HUDEP-2 (cell line): ENCODE measurements around the gene GKN1.

Experiments used
- DNase-seq, 76 experiments: peaks; one replicate each; lab custom pipeline; 2025; ENCODE audit not compliant: unreplicated experiment in 76 of 76; lab: John Stamatoyannopoulos, UW

GKN1 gene

DNA sequence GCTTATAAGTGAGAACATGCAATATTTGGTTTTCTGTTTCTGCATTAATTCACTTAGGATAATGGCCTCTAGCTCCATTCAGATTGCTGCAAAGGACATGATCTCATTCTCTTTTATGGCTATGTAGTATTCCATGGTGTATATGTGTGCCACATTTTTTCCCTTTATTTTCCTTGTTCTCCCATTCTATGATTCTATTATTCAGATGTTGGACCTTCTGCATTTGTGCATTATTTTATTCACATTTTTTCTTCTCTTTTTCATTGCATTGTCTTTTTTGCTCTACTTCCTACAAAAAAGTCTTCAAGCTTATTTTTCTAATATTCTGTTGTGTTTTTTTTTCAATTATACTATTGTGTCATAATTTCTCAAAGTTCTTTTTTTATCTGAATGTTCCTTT is 27.4 kb downstream of the GKN1 start:
- no peak for DNase-seq

DNA sequence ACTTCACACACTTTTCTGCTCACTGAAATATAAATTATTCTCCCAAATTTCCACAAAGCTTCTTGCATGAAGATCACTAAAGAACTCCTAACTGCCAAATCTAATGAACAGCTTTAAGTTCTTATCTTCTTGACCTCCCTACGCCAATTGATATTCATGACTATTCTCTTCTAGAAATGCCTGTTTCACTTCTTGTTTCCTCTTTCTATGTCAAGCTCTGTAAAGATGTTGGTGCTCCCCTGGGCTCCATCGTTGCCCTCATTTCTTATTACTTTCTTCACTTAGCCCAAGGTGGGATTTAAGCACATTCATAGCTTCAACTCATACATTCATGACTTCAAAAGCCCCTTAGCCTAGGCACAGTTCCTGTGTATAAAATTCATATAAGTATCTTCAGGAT is 29.3 kb downstream of the GKN1 start:
- no peak for DNase-seq

DNA sequence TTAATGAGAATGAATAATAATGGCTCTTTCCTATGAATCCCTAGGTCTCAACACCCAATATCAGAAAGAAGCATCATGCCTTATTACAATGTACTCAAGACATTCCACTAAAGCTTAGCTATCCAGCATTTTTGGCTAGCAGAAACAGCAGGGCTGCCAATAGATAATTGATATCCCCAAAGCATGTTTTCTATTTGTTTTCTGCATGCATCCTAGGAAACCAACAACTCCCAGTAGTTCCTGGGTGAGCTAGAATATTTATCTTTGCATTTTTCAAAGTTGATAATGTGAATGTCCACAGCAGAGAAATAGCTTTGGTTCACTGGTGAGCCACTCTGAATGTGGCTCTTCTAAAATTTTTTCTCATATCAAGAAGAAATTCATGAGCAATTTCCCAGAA is 32.7 kb downstream of the GKN1 start:
- DNase-seq: no peak

DNA sequence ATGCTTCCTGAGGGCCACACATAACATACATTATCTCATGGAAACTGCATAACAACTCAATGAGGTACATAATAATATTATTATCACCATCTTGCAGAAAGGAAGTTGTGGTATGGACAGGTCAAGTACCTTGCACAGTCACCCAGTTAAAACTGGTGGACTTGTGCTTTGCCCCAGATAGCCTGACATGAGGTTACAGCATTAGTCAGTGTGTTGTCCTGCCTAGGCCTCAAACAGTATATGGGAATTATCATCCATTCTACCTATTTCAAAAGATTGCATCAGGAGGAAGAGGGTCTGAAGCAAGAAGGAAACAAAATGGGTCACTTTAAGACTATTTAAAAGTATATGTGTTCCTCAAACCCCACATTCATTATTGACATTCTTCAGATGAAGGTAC is 33.2 kb downstream of the GKN1 start:
- no peak for DNase-seq

DNA sequence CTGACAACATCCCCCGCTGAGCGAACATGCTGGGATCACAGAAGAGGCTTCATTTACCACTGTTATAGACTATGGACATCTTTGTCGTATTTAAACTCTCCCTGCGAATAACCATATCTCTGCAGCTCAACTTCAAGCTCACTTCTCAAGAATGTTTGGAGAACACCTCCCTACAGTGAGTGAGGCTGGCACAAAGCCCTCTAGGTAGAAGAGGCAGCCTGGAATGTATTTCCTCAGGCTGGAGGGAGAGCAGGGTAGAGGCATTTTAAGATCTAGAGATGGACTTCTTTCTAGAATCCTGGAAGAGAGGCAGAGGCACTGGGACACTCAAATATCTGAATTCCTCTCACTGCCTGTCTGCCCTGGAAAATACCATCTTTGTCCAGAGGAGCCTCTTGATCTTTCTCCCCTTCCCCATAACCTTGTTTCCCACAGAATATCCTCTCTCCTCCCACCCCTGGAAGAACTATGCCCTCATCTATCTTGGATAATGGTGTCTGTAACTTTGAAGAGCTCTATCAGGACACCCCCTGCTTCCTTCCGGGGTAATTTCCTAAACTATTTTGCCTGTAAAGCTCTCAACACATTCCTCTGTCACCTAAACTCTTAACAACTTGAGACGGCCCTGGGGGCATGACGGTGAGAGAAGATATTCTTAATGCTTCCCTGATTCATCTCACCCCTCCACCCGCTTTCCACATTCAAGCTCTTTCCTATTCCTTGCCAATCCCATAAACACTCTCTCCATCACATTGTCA is 36.2 kb downstream of the GKN1 start:
- no peak for DNase-seq

DNA sequence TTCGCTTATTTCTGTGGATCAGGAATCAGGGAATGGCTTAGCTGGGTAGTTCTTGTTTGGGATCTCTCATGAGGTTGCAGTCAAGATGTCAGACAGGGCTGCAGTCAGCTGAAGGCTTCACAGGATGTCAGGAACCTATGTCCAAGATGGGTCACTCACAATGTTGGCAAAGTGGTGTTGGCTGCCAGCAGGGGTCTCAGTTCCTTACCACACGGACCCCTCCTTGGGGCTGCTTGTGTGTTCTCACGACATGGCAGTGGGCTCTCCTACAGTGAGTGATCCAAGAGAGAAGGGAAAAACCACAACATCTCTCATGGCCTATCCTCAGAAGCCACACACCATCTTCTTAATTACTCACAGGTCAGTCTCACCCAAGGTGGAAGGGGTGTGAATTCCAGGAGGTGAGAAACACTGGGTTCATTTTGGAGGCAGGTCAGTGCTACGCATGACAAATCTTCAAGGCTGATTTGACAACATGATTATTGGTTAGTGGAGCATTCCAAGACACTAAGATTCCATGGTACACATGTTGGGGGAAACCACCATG is 37.2 kb downstream of the GKN1 start:
- DNase-seq: no peak

DNA sequence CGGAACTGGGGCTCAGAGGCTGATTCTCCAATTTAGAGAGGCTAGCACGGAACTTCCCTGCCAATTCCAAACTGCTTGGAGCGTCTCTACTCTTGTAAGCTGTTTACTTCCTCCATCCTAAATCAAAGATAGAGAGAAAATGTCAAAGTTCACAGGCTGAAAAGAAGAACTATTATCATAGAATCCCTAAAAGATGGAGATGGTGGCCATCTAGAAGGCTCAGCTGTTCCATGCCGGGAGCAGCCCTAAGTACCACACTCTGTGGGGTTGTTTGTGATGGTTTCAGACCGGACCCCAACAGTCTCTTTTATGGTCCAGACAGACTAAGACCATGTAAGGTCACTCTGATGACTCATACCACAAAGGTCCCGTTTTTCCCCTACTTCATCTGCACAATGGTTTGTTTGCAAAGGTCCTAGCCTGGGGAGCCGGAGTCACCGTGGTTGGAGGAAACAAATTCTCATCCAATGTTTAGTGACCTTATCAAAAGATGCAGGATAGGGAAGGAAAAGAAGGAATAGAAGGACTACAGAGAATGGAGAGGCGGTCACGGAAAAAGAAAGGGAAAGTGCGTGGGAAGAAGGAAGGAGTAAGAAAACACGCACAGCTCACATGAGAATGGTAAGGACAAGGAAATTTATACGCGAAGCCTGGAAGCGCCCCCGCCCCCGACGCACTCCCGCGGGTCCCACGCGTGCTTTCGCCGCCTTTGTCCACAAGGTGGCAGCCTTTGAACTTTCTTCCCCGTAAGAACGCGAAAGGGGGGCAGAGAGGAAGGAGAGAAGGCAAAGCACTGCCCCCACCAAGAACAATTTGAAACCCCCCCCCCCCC is 38.1 kb downstream of the GKN1 start:
- peak in 7 of 76 experiments; percentile 1 to 21 (median 3) for DNase-seq

DNA sequence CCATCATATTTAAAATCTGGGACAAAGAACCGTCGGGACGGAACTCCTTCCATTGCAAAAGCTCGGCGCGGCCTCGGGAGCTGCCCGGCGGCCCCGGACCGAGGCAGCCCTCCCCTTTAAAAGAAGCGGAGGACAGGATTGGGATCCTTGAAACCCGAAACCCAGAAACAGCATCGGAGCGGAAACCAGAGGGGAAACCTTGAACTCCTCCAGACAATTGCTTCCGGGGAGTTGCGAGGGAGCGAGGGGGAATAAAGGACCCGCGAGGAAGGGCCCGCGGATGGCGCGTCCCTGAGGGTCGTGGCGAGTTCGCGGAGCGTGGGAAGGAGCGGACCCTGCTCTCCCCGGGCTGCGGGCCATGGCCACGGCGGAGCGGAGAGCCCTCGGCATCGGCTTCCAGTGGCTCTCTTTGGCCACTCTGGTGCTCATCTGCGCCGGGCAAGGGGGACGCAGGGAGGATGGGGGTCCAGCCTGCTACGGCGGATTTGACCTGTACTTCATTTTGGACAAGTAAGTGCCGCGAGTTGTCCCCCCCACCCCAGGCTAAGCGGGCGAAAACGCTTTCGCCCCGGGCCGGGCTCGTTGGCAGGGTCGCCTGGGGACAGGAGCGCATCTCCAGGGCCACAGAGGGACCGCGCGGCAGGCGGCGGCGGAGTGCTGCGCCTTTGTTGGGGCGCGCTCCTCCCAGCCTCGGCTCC is 38.9 kb downstream of the GKN1 start, which contains the start of gene ANTXR1:
Gene ANTXR1 (plus strand): TSS at position 38 of the 698 bp plus-strand sequence. CDS start 321 bp downstream, at position 359.
- no peak for DNase-seq

DNA sequence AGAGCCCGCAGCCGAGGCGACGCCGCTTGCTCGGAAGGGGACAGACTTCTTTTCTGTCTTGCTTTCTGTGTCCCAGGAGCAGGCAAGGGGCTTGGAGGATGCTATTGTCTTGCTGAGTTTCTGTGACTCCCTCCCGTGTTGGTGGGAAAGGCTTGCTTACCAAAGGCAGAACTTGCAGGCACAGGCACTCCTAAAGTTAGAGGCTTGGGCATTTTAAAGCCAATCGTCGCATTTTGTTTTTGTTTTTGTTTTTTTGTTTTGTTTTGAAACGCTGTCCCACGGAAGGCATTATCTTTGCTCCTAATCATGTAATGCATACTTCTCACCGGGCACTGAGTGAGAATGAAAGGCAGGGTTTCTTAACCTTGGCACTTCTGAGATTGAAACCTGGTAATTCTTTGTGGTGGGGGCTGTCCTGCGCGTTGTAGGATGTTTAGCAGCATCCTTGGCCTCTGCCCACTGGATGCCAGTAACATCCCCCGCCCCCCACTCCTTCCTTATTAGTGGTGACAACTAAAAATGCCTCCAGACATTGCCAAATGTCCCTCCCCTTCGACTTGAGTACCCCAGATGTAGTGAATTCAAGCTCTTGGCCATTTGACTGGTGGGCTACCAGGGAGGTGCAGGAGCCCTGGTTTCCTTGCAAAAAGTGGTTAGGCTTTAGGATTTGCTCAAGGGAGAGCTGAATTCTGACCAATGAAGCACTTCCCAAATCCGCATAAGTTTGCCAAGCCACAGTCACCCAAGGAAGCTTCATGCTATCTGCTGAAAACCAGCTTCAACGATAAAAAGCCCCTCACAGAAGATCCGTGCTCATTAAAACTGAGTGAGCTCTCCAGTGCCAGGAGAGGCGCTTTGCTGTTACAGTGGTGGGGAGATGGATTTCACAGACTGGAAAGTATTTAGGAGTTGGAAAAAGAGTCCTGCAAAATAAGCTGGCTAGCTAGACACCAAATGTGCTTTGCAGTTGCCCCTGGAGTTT is 39.7 kb downstream of the GKN1 start:
- DNase-seq: no peak

DNA sequence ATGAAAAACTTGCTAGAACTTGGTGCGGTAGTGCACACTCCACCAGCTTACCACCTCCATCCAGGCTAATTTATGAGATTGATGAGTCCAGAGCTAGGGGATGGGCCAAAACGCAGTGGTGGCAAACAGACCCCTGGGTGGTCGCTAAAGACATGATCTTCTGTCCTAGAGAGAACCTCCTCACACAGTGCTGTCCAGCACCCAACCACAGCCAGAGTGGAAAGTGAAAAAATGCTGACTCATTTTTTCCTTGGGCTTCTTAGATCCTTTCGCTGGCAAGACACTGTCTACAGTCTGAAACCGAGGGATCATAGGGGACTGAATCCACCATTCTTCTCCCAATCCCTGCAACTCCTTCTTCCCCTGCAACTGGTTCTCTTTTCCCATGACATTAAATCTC is 42.6 kb downstream of the GKN1 start:
- no peak for DNase-seq

DNA sequence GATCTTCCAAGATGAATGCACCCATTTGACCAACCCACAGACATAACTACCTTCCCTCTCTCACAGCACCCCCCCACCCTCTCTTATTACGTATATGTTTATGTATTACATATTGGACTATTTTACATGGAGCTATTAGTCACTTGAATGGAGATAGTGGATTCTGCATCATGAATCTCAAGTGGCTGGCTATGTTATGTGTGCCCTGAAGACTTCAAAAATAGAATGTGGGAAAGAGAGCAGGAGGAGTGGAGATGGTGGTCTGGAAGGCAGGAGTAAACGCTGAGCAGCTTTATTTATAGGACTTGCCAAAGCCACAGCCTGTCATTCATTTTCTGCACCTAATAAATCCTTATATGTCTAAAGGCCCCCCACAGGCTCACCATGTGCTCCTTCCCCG is 43.4 kb downstream of the GKN1 start:
- no peak for DNase-seq

DNA sequence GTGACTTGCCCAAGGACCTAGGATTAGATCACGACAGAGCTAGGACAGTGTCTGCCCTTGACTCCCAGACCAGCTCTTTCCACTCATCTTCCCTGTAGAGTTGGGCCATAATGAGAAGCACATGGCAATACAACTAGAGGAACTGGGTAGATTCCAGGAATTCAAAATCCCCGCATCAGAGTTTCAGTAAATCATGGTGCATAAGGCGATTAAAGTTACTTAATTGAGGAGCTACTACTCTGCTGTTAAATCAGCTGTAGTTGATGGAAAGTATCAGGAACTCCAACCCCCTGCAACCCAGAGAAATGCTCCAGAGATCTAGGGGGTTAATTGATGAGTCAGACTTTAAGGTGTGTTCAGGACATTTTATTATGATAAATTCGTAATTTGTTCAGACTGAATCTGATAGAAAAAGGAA is 44.3 kb downstream of the GKN1 start:
- no peak for DNase-seq

DNA sequence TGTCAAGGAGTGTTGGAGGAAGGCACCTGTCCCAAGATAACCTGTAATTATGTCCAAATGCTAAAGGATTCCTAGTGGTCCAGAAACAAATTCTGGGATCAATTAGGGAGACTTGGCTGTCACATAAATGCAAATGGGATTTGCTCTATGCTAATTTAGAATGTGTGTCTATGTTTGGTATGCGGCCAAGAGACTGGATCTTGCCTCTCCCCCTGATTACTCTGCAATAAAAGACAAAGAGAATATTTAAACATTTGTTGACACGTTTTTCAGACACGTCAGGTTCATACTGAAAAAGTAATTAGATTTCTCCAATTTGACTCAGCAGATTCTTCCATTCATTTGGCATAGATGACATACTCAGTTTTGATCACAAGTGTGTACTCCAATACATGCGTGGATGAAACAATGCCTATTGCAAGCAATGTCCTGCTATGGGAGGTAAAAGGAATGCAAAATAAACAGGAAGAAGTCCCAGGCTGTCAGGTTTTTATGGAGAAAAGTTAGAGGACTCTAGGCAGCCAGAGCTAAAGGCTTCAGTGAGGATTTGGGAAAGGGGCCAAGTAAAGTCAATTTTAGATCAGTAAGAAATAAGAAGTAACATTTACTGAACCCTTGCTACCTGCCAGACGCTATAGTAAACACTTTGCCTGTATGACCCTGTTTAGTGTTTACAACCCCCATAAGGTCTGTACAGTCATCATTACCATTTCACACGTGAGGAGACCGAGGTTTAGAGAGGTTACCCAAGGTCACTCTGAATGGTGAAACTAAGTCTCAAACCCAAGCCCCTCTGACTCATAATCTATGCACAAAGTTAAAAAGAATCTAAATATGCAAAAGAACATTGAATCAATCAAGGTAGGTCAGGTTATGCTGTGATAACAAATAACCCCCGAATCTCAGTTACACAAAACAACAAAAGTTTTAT is 46.3 kb downstream of the GKN1 start:
- DNase-seq: no peak

DNA sequence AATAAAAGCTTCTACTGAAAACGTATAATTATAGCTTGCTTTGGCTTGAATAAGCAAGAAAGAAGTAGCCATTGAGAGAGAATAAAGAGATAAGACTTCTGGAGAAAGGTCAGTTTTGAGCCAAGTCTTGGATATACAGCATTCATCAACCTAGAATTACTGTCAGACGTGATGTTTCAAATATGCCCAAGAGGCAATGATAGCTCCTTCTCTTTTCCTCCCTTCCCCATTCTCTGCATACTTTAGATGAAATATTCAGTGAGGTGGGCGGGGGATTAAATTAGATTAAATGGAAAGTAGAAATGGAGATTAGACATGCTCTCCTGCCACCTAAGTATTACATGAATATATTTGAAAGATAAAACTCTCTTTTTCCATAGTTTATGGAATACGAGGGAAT is 47.3 kb downstream of the GKN1 start:
- no peak for DNase-seq

DNA sequence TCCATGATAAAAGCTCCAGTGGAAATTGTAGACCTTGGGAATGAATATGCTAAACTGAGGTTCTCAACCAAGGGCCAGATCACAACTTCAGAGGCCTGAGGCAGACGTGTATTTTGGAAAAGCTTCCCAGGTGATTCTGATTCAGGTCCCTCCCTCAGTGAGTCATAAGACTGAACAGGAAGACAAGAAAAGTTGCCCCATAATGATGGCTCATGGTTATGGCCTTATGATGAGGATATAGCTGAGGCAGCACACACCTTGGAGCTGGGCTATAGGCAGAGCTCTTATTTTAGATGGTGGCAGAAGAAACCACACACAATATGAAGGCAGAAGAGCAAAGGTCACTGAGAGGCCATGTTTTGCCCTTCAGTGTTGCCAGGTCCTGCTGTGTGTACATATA is 48.1 kb downstream of the GKN1 start:
- DNase-seq: no peak

DNA sequence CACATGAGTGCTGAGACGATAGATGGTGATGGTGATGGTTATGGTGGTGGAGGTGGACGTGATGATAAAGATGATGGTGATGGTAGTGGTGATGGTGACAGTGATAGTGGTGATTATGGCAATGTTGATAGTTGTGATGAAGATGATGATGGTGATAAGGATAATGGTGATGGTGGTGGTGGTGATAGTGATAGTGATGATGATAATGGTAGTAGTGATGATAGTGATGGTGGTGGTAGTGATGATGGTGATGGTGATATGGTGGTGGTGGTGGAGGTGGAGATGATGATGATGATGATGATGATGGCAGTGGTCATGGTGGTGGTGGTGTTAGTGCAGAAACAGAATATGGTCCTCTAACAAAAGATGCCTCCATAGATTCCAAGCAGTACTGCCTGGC is 48.8 kb downstream of the GKN1 start:
- no peak for DNase-seq

DNA sequence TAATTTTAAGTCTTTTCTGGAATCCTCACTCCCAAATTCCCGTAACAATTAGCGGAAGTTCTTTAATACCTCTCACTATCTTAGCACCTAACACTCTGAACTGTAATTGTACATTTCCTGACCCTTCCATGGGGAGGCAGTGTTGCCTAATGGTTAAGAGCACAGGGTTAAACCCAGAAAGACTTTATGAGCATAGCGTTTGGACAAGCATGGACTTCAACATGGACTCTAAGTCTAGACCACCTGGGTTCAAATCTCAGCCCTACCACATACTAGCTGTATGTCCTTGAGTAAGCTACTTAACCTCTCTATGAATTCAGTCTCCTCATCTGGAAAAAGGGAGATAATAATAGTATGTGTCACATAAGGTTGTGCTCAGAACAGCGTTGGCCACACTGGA is 51.6 kb downstream of the GKN1 start:
- peak in 29 of 76 experiments; percentile 1 to 50 (median 20) for DNase-seq

DNA sequence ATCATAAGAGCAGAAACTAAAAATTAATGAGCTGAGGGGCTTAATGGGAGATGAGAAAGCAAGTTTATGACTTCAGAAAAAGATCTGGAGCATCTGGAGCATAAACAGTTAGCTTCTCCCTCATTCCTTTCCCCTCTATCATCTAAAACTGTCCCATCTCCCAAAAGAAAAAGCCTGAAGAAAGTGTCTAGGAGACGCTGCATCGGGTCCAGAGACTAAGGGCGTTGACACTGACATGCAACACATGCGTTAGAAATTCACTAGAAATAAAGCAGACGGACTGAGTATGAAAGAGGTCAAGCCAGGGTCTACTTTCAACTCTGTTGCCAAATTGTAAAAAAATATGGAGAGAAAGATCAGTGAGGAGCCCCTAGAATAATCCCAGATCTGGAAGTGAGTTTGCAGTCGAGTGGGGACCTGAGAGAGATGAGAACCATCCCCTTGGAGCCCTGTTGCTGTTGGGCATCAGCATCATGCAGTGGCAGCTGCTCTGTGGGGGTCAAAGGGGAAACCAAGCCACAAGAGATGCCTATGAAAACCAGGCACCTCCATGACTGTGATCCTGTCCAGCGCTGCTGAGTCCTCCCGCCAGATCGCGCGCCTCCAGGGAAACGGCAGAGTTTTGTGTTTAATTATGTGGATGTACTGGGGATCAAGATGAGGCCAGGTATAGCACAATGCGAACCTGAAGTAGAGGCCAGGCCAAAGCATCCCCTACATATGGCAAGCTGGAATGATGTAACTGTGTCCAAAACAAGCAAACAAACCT is 52.4 kb downstream of the GKN1 start:
- DNase-seq: no peak
